Epithelial cell of esophagus (primary cell): Measurements from ENCODE around the gene OR14A2.
"Not testable (repeated sequence)": the region's sequence is repeated elsewhere in the genome, so short reads cannot be mapped to it uniquely, and the experiment has no call there.

Experiments
- DNase-seq: peaks from one replicate; pipeline ENCODE4 v3.0.0; 2010; ENCODE audit warnings: low read depth
- H3K4me3 ChIP-seq: 2 replicates; pipeline ENCODE4 v1.5.1; 2011; ENCODE audit warnings: mild to moderate bottlenecking, low read length, control low read depth
- TF ChIP-seq, protein P1 (sequence below): IDR thresholded peaks from 2 replicates; pipeline ENCODE4 v1.5.1; 2011; ENCODE audit warnings: low read depth, mild to moderate bottlenecking, low read length, control low read depth, inconsistent platforms; ENCODE audit not compliant: insufficient read depth; ENCODE audit errors: missing control alignments

OR14A2 gene

DNA sequence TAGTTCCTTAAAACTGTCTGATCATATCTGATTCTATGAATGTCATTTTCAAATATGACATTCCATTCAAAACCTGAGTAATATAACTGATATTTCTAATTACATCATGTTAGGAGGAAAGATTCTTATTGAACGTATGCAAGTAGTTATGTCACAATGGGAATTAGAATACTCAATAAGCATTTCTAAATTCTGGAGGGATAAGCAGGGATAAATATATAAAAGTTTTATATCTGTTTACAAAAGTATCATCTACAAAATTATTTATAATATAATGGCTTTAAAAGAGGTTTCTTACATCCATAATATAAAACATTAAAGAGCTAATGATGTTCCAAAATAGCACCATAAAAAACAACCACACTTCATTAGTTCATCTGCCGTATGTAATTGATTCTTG, at the start of gene OR14A2:
Gene OR14A2, minus strand, starts transcription at position 101 of the 400 bp plus-strand sequence.
- no peak for DNase-seq
- H3K4me3 ChIP-seq: no peak within 1 kb of the TSS
- TF ChIP-seq, protein P1, sequence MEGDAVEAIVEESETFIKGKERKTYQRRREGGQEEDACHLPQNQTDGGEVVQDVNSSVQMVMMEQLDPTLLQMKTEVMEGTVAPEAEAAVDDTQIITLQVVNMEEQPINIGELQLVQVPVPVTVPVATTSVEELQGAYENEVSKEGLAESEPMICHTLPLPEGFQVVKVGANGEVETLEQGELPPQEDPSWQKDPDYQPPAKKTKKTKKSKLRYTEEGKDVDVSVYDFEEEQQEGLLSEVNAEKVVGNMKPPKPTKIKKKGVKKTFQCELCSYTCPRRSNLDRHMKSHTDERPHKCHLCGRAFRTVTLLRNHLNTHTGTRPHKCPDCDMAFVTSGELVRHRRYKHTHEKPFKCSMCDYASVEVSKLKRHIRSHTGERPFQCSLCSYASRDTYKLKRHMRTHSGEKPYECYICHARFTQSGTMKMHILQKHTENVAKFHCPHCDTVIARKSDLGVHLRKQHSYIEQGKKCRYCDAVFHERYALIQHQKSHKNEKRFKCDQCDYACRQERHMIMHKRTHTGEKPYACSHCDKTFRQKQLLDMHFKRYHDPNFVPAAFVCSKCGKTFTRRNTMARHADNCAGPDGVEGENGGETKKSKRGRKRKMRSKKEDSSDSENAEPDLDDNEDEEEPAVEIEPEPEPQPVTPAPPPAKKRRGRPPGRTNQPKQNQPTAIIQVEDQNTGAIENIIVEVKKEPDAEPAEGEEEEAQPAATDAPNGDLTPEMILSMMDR: no peak

DNA sequence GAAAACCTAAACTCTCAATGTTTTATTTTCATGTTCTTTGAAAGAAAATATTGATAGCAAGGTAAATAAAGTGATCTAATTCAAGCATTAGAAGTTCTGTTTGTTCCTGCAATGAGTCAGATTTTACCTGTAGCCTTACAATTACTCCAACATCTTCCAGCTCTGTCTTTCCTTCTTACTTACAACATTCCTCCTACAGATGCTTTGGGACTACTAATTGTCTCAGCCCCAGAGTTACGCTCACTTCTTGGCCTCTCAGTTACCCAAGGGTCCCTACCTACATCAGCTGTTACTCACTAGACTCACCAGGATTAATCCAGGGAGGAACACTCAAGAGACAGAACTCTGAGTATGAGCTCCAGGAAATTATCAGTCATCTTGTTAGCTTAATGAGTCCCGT, 49.6 kb upstream of the OR14A2 start:
- TF ChIP-seq, protein P1: no peak
- H3K4me3 ChIP-seq: no peak overlapping the region
- no peak for DNase-seq

DNA sequence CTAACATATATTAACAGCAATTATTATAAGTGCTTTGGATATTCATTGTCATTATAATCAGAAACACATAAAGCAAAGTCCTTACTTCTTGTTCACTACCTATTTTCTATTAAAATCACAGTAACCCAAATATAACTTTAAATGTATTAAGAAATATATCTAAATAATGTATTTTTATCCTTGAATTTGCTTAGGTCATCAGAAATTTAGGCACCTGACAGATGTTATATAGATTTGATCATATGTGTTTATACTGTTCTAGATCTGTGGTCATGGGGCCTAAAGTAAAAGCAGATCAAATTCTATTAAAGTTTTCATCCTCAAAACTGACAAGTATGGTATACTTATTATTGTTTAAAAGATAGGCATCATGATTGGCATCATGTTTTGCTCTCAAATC, 21.7 kb upstream of the OR14A2 start:
- H3K4me3 ChIP-seq: no peak overlapping the region
- no peak for DNase-seq
- TF ChIP-seq, protein P1: no peak

DNA sequence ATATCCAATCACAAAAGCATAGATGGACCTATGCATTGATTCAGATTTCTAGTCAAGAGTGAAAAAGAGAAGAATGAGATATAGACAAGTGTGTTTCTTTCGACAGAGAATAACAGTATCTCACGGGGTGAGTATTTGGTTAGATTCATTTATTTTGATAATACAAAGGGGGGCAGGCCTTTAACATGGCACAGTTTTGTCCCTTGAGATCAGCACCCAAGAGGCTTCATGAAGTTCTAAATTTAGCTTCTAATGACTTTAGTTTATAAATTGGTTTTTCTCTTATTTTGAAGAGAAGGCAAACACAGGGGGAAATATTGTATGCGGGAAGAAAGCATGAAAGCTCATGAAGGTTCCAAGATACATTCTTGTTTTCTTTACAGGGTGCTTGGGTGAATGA, 12.5 kb upstream of the OR14A2 start, which contains the start of gene OR1C1:
Gene OR1C1, minus strand, starts transcription at position 101 of the 400 bp plus-strand sequence. CDS start 2,150 bp downstream, outside the sequence.
- no peak for DNase-seq
- H3K4me3 ChIP-seq: no peak within 1 kb of the TSS
- TF ChIP-seq, protein P1: no peak

DNA sequence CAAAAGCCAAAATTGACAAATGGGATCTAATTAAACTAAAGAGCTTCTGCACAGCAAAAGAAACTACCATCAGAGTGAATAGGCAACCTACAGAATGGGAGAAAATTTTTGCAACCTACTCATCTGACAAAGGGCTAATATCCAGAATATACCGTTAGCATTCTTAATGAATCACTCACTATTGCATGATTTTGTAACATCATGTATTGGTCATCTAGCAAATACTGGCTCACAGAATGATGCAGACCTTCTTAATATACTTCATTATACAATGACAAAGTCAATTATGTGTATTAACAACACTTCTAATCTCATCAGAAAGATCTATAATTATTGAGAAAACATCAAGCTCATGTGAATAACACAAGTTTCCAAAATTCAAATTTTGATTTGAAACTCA, 6.4 kb upstream of the OR14A2 start:
- DNase-seq, H3K4me3 ChIP-seq: not testable (repeated sequence)

DNA sequence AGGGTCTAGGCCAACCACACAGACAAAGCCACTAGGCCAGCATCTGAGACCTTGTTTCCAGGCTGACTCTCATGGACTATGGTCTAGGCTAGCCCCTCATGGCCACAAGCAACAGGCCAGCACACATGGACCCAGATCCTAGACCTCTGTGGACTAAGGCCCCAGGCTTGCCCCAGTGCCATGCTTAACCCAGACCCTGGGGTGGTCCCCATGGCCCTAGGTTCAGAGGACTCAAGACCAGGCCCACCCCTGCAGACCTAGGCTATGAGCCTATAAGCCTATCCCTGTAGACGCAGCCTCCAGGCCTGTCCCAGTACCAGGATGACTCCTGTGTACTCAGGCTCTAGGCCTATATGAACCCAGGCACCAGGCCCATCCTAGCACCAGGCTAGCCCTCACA, 1.9 kb upstream of the OR14A2 start:
- TF ChIP-seq, protein P1: no peak
- no peak for DNase-seq
- H3K4me3 ChIP-seq: no peak overlapping the region

DNA sequence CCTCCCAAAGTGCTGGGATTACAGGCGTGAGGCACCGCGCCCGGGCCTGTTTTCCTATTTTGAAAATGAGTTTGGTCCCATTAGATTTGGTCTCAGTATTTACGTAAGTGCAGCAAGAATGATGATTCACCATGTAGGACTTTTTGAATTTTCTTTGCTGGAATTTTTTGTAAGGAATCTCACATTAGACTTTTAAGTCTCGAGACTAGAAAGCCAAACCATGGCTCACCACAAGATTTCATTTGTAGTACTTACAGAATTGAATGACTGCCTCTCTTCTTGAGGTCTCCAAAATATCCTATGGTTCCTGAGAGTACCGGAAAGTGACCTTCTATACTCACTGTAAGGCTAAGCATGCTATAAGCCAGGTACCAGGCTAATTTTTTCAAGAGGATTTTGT, 325 bp downstream of the OR14A2 start:
- TF ChIP-seq, protein P1: no peak
- H3K4me3 ChIP-seq: no peak overlapping the region
- no peak for DNase-seq
